Erythroblast (primary cell): ENCODE results near the gene CIART.

Source experiments
- GATA1 ChIP-seq: IDR thresholded peaks from 2 replicates; pipeline ENCODE4 v1.6.1; 2011; ENCODE audit warnings: low read depth, mild to moderate bottlenecking, control low read depth, low read length, moderate library complexity
- POLR2A ChIP-seq: IDR thresholded peaks from 2 replicates; pipeline ENCODE4 v1.6.1; 2011; ENCODE audit warnings: mild to moderate bottlenecking, low read length

DNA sequence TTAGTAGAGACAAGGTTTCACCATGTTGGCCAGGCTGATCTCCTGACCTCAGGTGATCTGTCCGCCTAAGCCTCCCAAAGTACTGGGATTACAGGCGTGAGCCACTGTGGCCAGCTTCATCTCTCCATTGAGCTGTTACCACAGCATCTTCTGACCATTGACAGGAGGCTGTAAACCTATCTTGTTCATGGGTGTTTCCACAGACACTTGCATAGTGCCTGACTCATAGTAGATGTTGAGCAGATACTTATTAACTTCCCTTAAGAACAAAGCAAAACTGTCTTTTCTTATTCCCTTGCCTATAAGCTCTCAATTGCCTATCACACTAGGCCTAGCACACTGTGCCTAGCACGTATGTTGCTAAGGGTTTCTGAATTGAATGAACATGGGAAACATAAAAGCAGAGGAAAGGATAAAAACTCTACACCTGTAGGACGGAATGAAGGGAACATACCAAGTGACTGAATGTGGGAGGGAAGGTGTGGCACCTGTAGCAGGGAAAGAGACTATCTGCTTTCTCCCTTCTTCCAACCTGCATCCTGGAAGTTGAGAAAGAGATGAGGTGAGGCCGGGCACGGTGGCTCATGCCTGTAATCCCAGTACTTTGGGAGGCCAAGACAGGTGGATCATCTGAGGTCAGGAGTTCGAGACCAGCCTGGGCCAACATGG lies 10.9 kb upstream of the CIART start:
- TF ChIP-seq POLR2A (no peak), GATA1 (no peak)
